GDM1 (cell line): ENCODE data around the gene IQSEC2.

ENCODE experiments used
- DNase-seq: peaks from one replicate; lab custom pipeline; 2025; lab: John Stamatoyannopoulos, UW

The IQSEC2 gene

DNA sequence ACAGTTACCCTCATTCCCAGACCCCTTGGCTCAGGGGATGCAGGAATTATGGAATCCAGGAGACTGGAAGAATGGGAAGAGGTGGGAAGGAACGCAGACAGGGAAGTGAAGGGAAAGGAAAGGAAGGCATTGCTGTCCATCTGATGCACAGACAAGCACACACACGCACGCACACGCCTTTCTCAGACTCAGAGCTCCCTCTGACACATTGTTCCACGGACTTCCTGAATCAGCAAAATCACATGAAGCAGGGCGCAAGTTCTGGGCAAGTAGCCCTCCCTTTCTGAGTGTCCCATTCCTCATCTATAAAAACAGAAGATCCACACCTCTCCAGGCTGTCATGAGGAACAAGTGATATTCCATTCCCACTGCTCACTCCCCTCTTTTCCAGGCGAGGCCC, 13.2 kb downstream of the IQSEC2 start:
- DNase-seq = no peak

- DNase-seq = no peak
Observed at GRCh38 chrX:53266914-53267313, 14.5 kb downstream of the IQSEC2 start.

DNA sequence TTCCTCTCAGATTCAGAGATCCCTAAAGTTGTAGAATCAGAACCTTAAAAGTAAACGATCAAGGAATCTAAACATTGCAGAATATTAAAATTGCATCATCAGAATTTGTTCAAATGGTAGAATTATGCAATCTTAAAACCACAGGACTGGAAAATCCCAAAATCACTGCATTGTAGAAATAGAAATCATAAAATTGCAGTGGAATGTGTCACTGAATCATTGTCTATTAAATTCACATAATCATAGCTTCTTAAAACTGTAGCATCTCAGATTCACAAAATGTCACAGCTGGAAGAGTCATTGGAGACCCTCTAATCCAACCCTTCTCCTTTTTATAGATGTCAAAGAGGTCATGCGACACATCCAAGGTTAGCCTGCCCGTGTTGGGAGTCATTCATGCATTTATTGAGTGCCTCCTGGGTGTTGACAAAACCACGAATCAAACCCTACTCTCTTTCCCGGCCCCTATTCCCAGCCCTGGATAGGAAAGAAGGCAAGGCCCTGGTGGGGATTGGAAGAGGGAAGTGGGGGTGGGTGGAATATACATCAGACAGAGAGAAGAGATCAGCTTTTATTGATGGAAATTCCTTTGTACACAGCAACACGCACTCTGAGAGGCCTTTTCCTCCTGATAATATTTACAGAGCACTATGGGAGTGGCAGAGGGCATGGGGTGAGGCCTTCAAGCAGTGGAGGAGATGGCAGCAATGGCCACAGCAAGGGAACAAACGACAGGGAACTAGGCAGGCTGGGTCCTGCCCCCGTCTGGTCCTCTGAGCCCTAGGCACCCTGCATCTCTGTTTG, 15.4 kb downstream of the IQSEC2 start:
- no peak for DNase-seq

- no peak for DNase-seq
Observed at GRCh38 chrX:53263597-53264094, 17.7 kb downstream of the IQSEC2 start.

DNA sequence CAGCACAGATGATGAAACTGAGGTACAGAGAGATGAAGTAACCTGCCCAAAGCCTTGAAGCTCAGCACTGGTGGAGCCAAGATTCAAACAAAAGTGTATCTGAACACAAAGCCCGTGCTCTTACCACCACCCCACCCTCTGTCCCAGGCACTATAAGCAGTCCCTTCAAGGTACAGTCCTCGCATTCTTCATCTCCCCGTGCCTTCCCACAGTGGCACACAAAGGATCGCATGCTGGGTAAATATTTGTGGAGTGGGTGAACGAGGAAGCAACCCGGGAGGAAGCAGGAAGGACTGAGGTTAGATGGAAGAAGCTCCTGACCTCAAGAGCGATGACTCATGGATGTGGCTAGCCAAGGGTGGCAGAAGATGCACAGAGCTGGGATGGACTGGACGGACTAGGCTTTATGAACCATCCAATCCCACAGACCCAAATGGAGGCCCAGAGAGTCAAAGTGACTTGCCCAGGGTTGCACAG, 18.4 kb downstream of the IQSEC2 start:
- DNase-seq = peak; percentile 38

DNA sequence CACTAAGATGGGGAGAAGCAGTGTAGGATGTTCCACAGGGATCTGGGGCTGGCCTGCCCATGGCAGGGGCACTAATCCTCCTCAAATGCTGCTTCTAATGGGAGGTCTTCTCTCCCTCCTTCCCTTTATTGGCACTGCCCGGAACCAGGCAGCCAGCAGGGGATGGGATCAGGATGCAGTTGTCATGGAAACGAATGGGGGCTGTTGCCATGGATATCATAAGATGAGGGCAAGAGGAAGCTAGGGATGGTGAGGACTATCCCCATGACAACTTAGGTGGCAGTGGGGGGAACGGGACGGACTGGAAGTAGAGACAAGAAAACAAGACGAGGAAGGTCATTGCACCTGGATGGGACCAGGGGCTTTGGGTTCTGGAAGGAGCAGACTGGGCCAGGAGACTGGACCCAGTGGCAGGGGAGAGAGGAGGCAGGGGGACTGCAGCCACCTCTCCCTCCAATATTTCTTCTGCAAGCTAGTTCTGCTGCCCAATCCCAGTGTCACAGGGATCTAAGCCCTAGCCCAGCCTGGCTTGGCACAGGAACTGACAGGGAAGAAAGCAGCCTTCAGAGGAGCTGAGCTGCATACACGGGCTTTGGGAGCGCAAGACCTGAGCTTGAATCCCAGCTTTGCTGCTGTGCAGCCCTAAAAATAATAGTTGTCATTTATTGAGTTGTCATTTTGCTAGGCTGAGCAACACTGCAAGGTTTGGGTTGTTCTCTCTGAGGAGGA, 19.0 kb downstream of the IQSEC2 start:
- DNase-seq = no peak

DNA sequence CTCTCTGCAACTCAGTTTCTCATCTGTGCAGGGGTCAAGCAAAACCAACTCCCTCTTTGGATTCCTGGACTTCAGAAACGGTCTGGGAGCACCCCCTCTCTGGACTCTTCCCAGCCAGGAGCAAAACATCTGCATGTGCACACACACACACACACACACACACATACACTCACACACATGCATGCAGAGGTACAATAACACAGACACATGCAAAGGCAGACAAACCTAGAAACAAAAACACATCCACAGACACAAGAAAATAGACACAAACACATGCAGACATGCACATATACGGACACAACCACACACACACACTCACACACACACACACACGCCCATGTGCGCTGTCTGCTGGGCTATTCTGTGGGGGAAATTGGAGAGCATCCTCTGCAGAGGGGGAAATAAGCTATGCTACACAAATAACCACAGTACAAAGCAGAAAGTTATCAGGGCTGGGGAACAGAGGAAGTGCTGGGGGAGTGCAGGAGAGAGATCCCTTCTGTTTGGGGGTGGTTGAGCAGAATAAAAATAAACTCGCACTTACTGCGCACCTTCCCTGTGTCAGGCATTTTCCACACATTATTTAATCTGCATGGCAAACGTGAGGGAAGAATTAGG, 19.9 kb downstream of the IQSEC2 start:
- no peak for DNase-seq

DNA sequence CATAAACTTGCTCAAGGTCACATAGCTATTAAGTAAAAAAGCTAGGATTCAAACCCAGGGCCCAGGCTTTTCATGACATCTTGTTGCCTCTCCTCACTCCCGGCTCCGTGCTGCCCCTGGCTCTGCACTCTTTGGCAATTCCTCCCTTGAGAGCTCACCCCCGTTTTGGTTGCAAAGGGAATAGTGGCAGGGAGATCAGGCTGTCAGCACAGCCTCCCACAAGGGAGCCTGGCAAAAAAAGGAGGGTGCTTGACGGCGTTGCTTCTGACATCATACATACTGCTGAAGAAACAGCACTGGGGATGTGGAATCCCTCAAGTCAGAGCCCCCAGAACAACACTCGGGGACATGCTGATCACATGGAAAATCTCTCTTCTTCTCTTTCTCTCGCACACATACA, 20.5 kb downstream of the IQSEC2 start:
- DNase-seq = no peak

DNA sequence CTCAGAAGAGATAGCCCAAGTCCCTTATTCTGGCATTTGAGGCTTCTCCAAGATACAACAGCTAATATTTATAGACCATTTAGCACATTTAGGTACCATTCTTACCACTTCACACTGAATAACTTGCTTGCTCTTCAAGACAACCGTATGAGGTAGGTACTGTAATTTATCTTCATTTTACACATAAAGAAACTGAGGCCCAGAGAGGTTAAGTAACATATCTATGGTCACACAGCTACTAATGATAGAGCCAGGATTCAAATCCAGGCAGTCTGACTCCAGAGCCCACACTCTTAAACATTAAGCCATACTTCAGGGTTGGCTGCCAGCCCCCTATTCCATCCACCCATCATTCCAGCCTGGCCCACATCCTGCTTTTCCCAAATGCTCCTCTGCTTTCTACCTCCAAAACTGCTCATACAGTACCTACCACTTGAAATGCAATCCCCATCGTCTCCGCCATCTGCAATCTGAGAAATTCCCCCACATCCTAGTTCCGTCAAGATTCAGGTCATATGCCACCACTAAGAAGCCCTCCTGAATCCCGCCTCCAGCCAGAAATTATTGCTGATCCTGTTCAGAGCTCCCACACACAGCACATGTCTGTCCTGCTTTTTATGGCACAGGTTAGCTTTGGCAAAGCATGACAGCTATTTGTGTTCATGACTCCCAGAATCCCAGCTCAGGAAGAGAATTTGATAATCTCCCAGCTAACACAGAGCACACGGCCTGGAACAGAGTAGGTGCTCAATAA, 23.5 kb downstream of the IQSEC2 start:
- DNase-seq = no peak

DNA sequence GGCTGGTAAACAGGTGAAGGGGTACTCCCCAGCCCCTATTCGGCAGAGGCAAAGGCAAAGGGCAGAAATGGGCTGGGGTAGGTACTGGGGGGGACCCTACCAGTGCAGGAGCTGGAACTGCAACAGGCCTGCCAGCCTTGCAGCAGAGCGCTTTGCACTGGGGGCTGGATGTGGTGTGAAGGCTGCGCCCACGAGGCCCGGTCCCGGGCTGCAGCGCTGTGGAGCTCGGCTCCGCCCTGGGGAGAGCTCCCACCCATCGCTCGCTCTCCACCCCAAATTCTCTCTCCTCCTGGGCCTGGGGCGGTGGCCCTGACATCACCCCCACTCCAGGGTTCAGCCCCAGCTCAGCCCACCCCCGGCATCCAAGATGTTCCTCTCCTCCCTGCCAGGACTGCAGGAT, 24.2 kb downstream of the IQSEC2 start:
- no peak for DNase-seq

DNA sequence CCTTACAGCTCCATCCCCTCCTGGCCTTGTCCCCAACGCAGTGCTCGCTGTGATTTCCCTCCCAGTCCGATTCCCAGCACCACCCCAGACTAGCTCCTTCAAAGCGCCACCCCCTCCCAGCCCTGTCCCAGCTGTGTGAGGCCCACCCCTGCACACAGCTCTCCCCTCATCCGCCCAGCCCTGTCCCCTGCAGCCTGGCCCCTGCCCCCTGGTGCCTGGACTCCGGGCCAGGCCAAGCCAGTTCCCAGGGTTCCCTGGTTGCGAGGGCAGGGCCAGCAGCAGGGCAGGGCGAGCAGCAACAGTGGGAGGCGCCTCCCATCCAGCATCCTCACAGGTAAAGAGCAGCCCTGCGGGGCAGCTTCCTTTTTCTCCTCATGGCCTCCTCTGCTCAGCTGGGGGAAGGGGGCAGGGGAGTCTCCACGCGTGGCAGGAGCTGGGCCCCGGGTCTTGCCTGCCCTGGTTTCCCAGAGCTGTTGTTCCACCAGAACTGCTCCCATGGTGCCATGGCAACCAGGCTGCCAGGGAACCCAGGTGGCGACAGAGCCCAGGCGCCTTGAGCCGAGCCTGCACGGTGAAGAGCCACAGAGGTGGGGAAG, 24.8 kb downstream of the IQSEC2 start:
- DNase-seq = no peak

- no peak for DNase-seq
Observed at GRCh38 chrX:53255738-53256191, 25.6 kb downstream of the IQSEC2 start.

- DNase-seq = no peak
Observed at GRCh38 chrX:53254570-53255461, 26.6 kb downstream of the IQSEC2 start.

DNA sequence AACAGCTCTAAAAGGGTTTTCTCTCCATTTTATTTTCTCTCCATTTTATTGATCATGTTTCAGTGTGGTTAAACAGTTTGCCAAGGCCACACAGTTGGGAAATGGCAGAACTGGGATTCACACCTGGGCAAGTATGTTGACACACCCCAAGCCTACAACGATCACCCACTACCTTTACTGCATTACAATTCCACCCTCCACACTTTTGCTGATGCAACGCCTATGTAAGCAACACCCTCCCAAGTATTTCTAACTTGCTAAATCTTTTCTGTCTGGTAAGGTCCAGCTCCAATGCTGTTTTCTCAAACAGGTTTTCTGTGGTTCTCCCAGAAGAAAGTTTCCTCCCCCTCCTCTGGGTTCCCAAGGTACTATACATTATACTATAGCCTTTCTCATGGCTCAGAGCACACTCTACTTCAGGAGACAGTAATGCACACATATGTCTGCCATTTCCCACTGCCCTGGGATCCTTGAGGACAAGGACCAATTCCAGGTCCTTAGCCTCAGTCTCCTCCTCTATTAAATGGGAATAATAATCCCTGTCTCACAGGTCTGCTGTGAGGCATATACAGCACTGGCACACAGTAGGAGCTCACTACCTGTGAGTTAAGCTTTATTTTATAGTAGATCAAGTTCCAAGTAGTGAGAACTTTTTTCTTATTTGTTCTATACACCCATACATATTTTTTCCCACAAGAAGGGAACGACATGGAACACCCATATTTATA, 27.9 kb downstream of the IQSEC2 start:
- no peak for DNase-seq

GRCh38 chrX:53251307-53251706, 30.1 kb downstream of the IQSEC2 start:
- no peak for DNase-seq

GRCh38 chrX:53250556-53250955, 30.8 kb downstream of the IQSEC2 start:
- DNase-seq = no peak

- DNase-seq = no peak
Observed at GRCh38 chrX:53249408-53250042, 31.9 kb downstream of the IQSEC2 start.

GRCh38 chrX:53247928-53248327, 33.5 kb downstream of the IQSEC2 start:
- DNase-seq = no peak

DNA sequence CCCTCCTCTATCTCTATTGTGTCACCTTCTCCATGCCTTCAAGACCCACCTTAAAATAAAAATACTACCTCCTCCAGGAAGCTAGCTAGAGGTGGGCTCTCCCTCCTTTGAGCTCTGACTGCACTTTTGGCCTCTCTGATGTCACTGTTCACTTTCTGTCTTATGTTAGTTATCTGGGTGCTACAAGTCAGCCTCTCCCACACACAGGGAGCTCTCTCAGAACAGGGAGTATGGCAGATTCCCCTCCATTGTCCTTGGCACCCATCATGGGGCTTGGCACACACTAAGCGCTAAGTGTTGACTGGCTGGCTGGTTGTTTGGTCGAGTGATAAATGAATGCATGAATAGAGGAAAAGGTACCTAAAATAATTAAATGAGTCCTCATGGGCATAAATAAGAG, 35.2 kb downstream of the IQSEC2 start:
- no peak for DNase-seq
